Naive thymus-derived CD8-positive, alpha-beta T cell (primary cell): ENCODE data around the gene BGLAP. TPM values are rescaled to one million over a fixed set of nuclear protein-coding genes. Genes with fewer than 3 reads are reported as not detected.

Source experiments
- ATAC-seq, 2 donors: fragments of 150-1000 bp; cut with Tn5 transposase in 1 of 2; sonication (Bioruptor Pico), chemical (Tn5 transposase) in 1 of 2; 1 replicate in 1 of 2; 2 replicates in 1 of 2; pipeline ENCODE4 v1.10.0; 2021; ENCODE audit warnings: mild to moderate bottlenecking in 2 of 2, moderate library complexity in 2 of 2
- POLR2A ChIA-PET: fragments of 350-600 bp; sonication (Branson Sonifier 250); formaldehyde crosslinking; loops from one replicate; lab custom pipeline; 2021; ENCODE audit warnings: antibody characterized with exemption; lab: Charles Lee
- DNase-seq, 10 donors: peaks; one replicate each; pipeline versions ENCODE4 v3.0.0 to v3.0.0-alpha.2; 2020 to 2022
- H3K27ac Mint-ChIP-seq, 10 donors: one replicate each; pipeline ENCODE4 v1.8.0; 2020 to 2022; ENCODE audit warnings: mild to moderate bottlenecking in 10 of 10, mixed read lengths in 10 of 10, moderate library complexity in 4 of 10, inconsistent platforms in 1 of 10
- H3K27me3 Mint-ChIP-seq, 5 donors: one replicate each; pipeline ENCODE4 v1.8.0; 2021 to 2022; ENCODE audit warnings: mixed read lengths in 5 of 5
- H3K36me3 Mint-ChIP-seq, 3 donors: one replicate each; pipeline ENCODE4 v1.8.0; 2020 to 2022; ENCODE audit warnings: mixed read lengths in 3 of 3, mild to moderate bottlenecking in 2 of 3, inconsistent platforms in 1 of 3
- H3K4me1 Mint-ChIP-seq, 4 donors: one replicate each; pipeline ENCODE4 v1.8.0; 2021 to 2022; ENCODE audit warnings: mixed read lengths in 4 of 4
- H3K4me3 Mint-ChIP-seq, 10 donors: one replicate each; pipeline ENCODE4 v1.8.0; 2020 to 2022; ENCODE audit warnings: mild to moderate bottlenecking in 10 of 10, mixed read lengths in 10 of 10, moderate library complexity in 6 of 10, inconsistent platforms in 1 of 10
- H3K9me3 Mint-ChIP-seq, 9 donors: one replicate each; pipeline ENCODE4 v1.8.0; 2020 to 2022; ENCODE audit warnings: mixed read lengths in 9 of 9, mild to moderate bottlenecking in 3 of 9, inconsistent platforms in 1 of 9, moderate library complexity in 1 of 9
- polyA plus RNA-seq, 3 donors: library from polyadenylated mRNA; unstranded; fragments of 300-500 nt; fragmentation: Illumina TruSeq; gene quantifications; one replicate each; pipeline ENCODE4 v1.2.3, GENCODE V29; 2021
- total RNA-seq, 8 experiments: library from RNA in 2 of 8; stranded (reverse) in 2 of 8; gene quantifications; one replicate each; pipeline ENCODE4 v1.2.3 and lab custom pipeline; 2021 to 2026

The BGLAP gene
- total and polyA plus RNA-seq, 5 experiments from 2014 or later, result 0.26 to 7.8 (median 6.5) TPM; not detected in 2

GRCh38 chr1:156246241-156246780 is 4.3 kb downstream of the BGLAP start:
- ATAC-seq (no peak), DNase-seq (peak in 1 of 10 donors; percentile 60)
- peak overlapping the region; percentile 44 to 88 (median 52) for H3K4me3 Mint-ChIP-seq
- peaks cover 14 to 22% (median 19%) of the 10 kb centered on the region in 4 donors for H3K4me1 Mint-ChIP-seq
- no peaks in the 10 kb centered on the region for H3K9me3 Mint-ChIP-seq
- POLR2A ChIA-PET, result interaction anchor here (1.3 kb wide), 2 partner anchors 33 to 36 kb away, joined by 5 to 6 read pairs; partner anchors contain the start of genes PMF1 and SMG5
- H3K27me3 Mint-ChIP-seq, result no peaks in the 10 kb centered on the region
- H3K36me3 Mint-ChIP-seq, result peaks cover 0 to 14% (median 0%) of the 10 kb centered on the region in 3 donors
- H3K27ac Mint-ChIP-seq, result peak overlapping the region in 6 of 10 donors; percentile 22 to 75 (median 52)

- H3K4me3 Mint-ChIP-seq, result peak overlapping the region in 5 of 10 donors; percentile 30 to 58 (median 44)
These were observed 4.9 kb downstream of the BGLAP start for GRCh38 chr1:156246781-156247459.

GRCh38 chr1:156247460-156248322 is 5.7 kb downstream of the BGLAP start, which contains the start of gene PAQR6:
PAQR6 (minus strand) TSS chr1:156248056; CDS start chr1:156246731, 1,325 bp downstream.
- Mint-ChIP-seq H3K36me3 (peaks cover 0 to 22% (median 0%) of the 10 kb centered on the region in 3 donors), H3K27me3 (no peaks in the 10 kb centered on the region), H3K27ac (peak within 1 kb of the TSS in 6 of 10 donors; percentile 29 to 83 (median 46)), H3K4me3 (peak within 1 kb of the TSS in 3 of 10 donors; percentile 5 to 45 (median 37)), H3K9me3 (no peaks in the 10 kb centered on the region), H3K4me1 (peaks cover 14 to 22% (median 19%) of the 10 kb centered on the region in 4 donors)
- DNase-seq (peak in 1 of 10 donors; percentile 60), ATAC-seq (peak in 1 of 2 donors; percentile 6)
- POLR2A ChIA-PET, result interaction anchor here (0.5 kb wide), 1 partner anchor 40 kb away, joined by 6 read pairs; no protein-coding TSS in a partner anchor

More at GRCh38 chr1:156246781-156247459, 4.9 kb downstream of the BGLAP start:
- H3K9me3 Mint-ChIP-seq, result no peaks in the 10 kb centered on the region
- H3K4me1 Mint-ChIP-seq, result peaks cover 14 to 22% (median 19%) of the 10 kb centered on the region in 4 donors
- H3K27me3 Mint-ChIP-seq, result no peaks in the 10 kb centered on the region
- peak overlapping the region in 1 of 10 donors; percentile 53 for H3K27ac Mint-ChIP-seq
- DNase-seq (peak in 1 of 10 donors; percentile 52), ATAC-seq (no peak)
- POLR2A ChIA-PET, result interaction anchor here (1.3 kb wide), 1 partner anchor 34 kb away, joined by 5 read pairs; the partner anchor contains the start of gene PMF1
- peaks cover 0 to 16% (median 0%) of the 10 kb centered on the region in 3 donors for H3K36me3 Mint-ChIP-seq

GRCh38 chr1:156248323-156248683 is 6.3 kb downstream of the BGLAP start:
- ATAC-seq (peak in 1 of 2 donors; percentile 9), DNase-seq (peak in 1 of 10 donors; percentile 43)
- H3K27me3 Mint-ChIP-seq, result no peaks in the 10 kb centered on the region
- no peaks in the 10 kb centered on the region for H3K9me3 Mint-ChIP-seq
- H3K27ac Mint-ChIP-seq, result peak overlapping the region in 2 of 10 donors; percentile 29 to 83
- POLR2A ChIA-PET, result interaction anchor here (0.5 to 0.6 kb wide), 2 partner anchors 39 to 338 kb away, joined by 3 to 6 read pairs; no protein-coding TSS in a partner anchor
- peaks cover 0 to 29% (median 0%) of the 10 kb centered on the region in 3 donors for H3K36me3 Mint-ChIP-seq
- H3K4me1 Mint-ChIP-seq, result peaks cover 16 to 22% (median 19%) of the 10 kb centered on the region in 4 donors
- H3K4me3 Mint-ChIP-seq, result peak overlapping the region in 1 of 10 donors; percentile 45

- H3K27ac Mint-ChIP-seq, result peak overlapping the region in 2 of 10 donors; percentile 38 to 72
- H3K9me3 Mint-ChIP-seq, result no peaks in the 10 kb centered on the region
- no peaks in the 10 kb centered on the region for H3K27me3 Mint-ChIP-seq
- peaks cover 0 to 40% (median 0%) of the 10 kb centered on the region in 3 donors for H3K36me3 Mint-ChIP-seq
- POLR2A ChIA-PET, result interaction anchor here (0.6 kb wide), 1 partner anchor 24 kb away, joined by 7 read pairs; no protein-coding TSS in a partner anchor
- ATAC-seq (no peak), DNase-seq (no peak)
- no peak overlapping the region for H3K4me3 Mint-ChIP-seq
- peaks cover 16 to 21% (median 19%) of the 10 kb centered on the region in 4 donors for H3K4me1 Mint-ChIP-seq
These were observed 7.6 kb downstream of the BGLAP start for GRCh38 chr1:156249593-156249992.

GRCh38 chr1:156251527-156251926 is 9.5 kb downstream of the BGLAP start:
- no peak for ATAC-seq
- POLR2A ChIA-PET, result interaction anchor here (1.5 kb wide), 1 partner anchor 9 kb away, joined by 3 read pairs; no protein-coding TSS in a partner anchor
- DNase-seq, result no peak
- Mint-ChIP-seq H3K27me3 (no peaks in the 10 kb centered on the region), H3K36me3 (peaks cover 0 to 48% (median 0%) of the 10 kb centered on the region in 3 donors), H3K4me1 (peaks cover 0 to 14% (median 3%) of the 10 kb centered on the region in 4 donors), H3K9me3 (no peaks in the 10 kb centered on the region), H3K4me3 (no peak overlapping the region), H3K27ac (peak overlapping the region in 5 of 10 donors; percentile 10 to 74 (median 40))

- no peaks in the 10 kb centered on the region for H3K27me3 Mint-ChIP-seq
- no peak for ATAC-seq
- peak overlapping the region in 6 of 10 donors; percentile 11 to 86 (median 70) for H3K27ac Mint-ChIP-seq
- POLR2A ChIA-PET, result interaction anchor here (0.7 kb wide), 1 partner anchor 364 kb away, joined by 3 read pairs; no protein-coding TSS in a partner anchor
- peaks cover 6 to 11% (median 8%) of the 10 kb centered on the region in 4 donors for H3K4me1 Mint-ChIP-seq
- peaks cover 0 to 69% (median 5%) of the 10 kb centered on the region in 3 donors for H3K36me3 Mint-ChIP-seq
- no peaks in the 10 kb centered on the region for H3K9me3 Mint-ChIP-seq
- DNase-seq, result no peak
- no peak overlapping the region for H3K4me3 Mint-ChIP-seq
These were observed 11.7 kb downstream of the BGLAP start for GRCh38 chr1:156253634-156254033.

GRCh38 chr1:156257711-156258110 is 15.7 kb downstream of the BGLAP start:
- peaks cover 6 to 14% (median 9%) of the 10 kb centered on the region in 4 donors for H3K4me1 Mint-ChIP-seq
- H3K27me3 Mint-ChIP-seq, result no peaks in the 10 kb centered on the region
- H3K27ac Mint-ChIP-seq, result peak overlapping the region in 6 of 10 donors; percentile 10 to 84 (median 62)
- H3K9me3 Mint-ChIP-seq, result no peaks in the 10 kb centered on the region
- H3K36me3 Mint-ChIP-seq, result peaks cover 8 to 88% (median 16%) of the 10 kb centered on the region in 3 donors
- peak in 1 of 10 donors; percentile 10 for DNase-seq
- H3K4me3 Mint-ChIP-seq, result peak overlapping the region in 1 of 10 donors; percentile 26
- no peak for ATAC-seq
- POLR2A ChIA-PET, result interaction anchor here (0.8 kb wide), 1 partner anchor 11 kb away, joined by 3 read pairs; no protein-coding TSS in a partner anchor

GRCh38 chr1:156258859-156259258 is 16.9 kb downstream of the BGLAP start:
- Mint-ChIP-seq H3K27ac (no peak overlapping the region), H3K36me3 (peaks cover 8 to 88% (median 18%) of the 10 kb centered on the region in 3 donors), H3K4me3 (no peak overlapping the region), H3K27me3 (no peaks in the 10 kb centered on the region), H3K9me3 (no peaks in the 10 kb centered on the region), H3K4me1 (peaks cover 6 to 14% (median 9%) of the 10 kb centered on the region in 4 donors)
- DNase-seq (no peak), ATAC-seq (no peak)
- POLR2A ChIA-PET, result no interaction called here

- POLR2A ChIA-PET, result interaction anchor here (0.9 kb wide), 1 partner anchor 9 kb away, joined by 3 read pairs; no protein-coding TSS in a partner anchor
- no peak overlapping the region for H3K4me3 Mint-ChIP-seq
- ATAC-seq (no peak), DNase-seq (peak in 1 of 10 donors; percentile 8)
- peaks cover 8 to 90% (median 23%) of the 10 kb centered on the region in 3 donors for H3K36me3 Mint-ChIP-seq
- no peaks in the 10 kb centered on the region for H3K9me3 Mint-ChIP-seq
- H3K4me1 Mint-ChIP-seq, result peaks cover 6 to 14% (median 9%) of the 10 kb centered on the region in 4 donors
- no peaks in the 10 kb centered on the region for H3K27me3 Mint-ChIP-seq
- peak overlapping the region in 1 of 10 donors; percentile 28 for H3K27ac Mint-ChIP-seq
These were observed 17.8 kb downstream of the BGLAP start for GRCh38 chr1:156259805-156260204.

- ATAC-seq (no peak), DNase-seq (peak in 1 of 10 donors; percentile 46)
- Mint-ChIP-seq H3K4me1 (peaks cover 6 to 14% (median 10%) of the 10 kb centered on the region in 4 donors), H3K27ac (peak overlapping the region in 5 of 10 donors; percentile 5 to 55 (median 47)), H3K9me3 (no peaks in the 10 kb centered on the region), H3K36me3 (peaks cover 8 to 98% (median 23%) of the 10 kb centered on the region in 3 donors), H3K27me3 (no peaks in the 10 kb centered on the region), H3K4me3 (no peak overlapping the region)
- POLR2A ChIA-PET, result interaction anchor here (0.9 kb wide), 1 partner anchor 10 kb away, joined by 3 read pairs; no protein-coding TSS in a partner anchor
These were observed 18.9 kb downstream of the BGLAP start for GRCh38 chr1:156260896-156261295.
